Dermis blood vessel endothelial cell (primary cell): ENCODE measurements around the gene GALC. TPM values are rescaled to one million over a fixed set of nuclear protein-coding genes. Genes with fewer than 3 reads are reported as not detected.

Experiments
- DNase-seq: peaks from one replicate; pipeline ENCODE4 v3.0.0; 2010
- total RNA-seq: library from RNA; depleted of rRNA; stranded (reverse); fragments of >200 nt; gene quantifications from 2 replicates; pipeline ENCODE4 v1.2.3, GENCODE V29; 2014

The GALC gene
- total RNA-seq, 1 donor from 2014 or later: 16.8 TPM

DNA sequence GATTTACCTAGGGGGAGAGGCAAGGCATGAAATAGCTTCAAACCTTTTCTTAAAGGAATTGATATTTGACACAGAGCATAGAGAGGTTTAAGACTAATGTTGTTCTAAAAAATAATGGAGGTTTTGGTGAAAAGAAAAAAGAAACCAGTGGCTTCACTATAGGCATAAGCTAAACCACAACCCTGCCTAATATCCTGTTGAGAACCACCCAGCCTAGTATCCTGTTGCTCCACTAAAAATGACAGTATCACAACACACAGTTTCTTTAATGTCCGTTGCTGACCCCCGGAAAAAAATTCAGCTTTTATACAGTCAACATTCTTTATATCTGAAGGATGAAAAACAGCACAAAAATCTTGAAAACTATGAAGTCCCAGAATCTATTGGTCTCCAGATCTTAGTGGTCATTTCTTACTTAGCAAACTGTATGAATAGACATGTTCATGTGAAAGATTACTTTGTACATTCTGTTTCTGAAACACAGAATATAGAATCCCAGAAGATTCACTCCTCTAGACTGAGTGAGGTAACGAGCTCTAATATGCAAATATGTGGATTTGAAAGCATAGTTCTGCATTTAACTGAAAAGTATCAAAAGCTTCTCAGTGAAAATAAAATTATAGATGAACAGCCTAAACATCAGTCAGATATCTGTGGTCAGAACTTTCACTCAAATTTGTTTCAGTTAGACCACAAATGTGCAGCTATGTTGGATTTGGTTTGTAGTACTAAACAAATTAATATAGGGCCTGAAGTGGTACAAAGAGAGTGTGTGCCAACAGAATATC lies 40.5 kb downstream of the GALC start:
- DNase-seq: no peak

DNA sequence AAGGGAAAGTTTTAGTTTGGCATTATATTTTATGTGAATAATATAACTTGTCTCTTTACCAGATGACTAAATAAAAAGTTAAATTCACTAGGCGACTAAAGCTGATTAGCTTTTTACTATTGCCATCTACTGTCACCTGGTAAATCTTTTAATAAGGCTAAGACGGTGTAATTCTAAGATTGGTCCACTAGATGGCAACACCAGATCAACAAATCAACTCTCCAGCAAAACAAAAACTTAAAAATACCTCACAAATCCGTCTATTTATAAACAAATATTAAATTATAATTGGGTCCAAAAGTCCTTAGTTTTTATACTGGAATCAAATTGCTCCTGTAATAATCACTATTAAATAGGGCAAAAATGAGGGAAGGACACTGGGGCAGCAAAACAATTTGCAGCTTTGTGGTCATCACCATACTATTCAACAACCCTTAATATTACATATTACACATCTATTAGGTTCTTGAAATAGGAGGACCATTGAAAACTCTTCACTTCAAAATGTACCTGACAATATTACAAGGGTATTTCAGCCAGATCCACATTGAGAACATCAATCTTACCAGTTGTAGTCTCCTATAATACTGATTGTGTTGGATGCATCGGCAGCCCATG lies 47.9 kb downstream of the GALC start:
- DNase-seq: peak; percentile 80

DNA sequence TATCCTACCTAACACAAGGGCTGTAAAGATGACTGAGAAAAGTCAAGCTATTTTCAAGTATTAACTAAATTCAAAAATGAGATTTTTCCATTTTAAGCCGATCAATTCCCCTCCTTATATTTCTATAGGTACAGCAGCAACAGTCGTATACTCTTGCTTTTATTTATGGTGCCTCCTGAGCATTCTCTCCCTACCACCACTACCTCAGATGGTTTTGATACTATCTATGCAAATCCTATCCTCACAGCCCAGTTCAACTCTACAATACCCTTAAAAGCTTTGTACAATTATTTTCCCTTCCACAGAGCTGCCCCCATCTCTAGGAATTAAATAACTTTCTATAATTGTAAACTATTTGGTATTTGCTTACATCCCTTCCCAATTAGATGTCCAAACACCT lies 52.1 kb downstream of the GALC start:
- no peak for DNase-seq

DNA sequence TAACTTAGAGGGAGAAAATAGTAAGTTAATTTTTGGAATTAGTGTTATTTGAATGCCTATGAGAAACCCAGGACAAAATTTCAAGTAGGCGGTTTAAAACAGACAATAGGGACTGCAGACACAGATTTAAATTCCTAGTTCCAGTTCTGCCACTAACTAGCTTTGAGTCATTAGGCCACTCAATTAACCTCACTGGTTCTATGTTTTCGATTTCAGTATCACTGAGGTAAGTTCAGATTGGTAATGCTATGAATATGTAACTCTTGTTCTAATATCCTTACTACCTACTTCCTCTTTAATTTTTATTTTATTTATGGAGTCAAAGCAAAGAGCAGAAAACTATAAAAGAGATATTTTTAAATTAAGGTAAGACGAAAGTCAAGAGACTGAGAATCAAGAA lies 52.6 kb downstream of the GALC start:
- DNase-seq: no peak

DNA sequence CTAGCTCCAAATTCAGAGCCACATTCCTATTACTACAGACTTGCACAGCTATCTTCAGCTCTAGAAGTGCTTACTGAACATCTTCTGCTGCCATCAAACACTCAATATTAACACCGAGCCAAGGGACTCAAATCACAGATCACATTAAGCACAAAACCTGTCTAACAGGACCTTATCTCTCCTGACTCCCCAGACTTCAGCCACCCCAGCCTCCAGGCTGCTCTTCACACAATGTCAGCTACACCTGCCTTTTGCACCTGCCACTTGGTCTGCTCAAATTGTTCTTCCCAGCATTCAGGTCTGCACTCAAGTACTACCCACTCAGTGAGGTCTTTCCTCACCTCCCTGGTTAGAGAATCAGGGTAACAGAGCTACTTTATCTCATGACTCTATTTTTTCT lies 57.1 kb downstream of the GALC start:
- DNase-seq: no peak

DNA sequence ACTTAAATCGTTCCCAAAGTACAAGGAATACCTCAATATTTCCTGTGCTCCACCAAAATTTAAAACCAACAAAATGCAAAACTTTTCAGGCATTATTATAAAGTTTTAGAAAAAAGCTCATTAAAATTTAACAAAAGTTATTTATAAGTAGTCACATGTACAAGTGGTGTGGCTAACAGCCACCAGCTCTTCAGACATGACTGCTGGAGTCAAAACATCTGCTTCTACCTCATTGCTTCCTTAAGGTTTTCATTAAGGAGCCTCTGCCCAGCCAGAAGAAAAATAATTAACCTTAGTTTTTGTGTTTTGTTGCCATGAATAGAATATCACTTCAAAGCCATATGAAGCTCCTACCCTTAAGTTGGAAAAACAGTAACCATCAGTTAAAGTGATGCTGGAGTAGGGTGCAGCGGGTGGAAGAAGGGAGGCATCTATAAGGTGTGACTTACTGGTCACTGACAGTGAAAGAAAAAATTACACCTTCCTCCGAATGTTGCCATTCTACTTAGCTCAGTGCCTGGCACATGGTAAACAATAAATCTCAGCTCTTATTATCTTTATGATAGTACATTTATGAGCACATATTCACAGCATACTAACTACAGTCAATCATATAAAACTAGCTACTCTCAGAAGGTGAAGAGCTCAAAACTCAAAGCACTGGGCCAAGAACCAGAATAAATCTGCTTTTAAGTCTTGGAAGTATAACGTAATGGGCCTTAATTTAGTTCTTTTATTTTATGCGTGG lies 57.7 kb downstream of the GALC start:
- no peak for DNase-seq

DNA sequence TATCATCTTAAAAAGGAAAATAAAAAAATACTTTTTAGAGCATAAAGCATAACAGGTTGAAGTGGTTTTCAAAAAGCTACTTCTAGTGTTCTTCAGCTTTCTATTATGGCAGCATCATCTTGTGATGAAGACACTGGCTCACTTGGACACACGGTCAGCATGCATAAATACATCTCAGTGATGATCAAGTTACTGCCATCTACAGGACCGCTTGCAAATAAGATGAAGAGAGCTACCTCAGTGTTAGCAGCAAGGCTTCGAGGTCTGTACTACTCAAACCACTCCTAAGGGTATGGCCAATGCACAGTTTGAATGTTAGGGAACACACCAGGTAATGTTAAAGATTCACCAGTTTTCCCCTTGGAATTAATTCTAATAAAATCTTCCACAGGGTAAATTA lies 58.8 kb downstream of the GALC start:
- DNase-seq: peak; percentile 4

DNA sequence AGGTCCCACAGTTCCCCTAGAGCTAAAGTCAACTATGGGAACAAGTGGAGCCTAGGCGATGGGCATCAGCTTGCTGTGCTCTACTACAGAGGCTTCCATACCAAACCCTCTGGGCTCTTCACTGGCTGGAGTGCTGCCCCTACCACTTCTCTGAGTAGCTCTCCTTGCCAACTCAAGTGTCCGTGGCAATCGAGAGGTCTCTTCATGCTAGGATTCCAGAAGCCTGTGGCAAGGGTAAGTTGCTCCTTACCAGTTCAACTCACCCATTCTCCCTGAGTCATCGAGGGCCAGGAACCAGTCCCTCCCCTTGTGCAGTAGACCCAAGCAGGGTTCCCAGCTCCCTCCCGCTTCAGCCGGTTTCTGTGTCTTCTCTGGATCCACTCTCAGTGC lies 76.1 kb downstream of the GALC start:
- DNase-seq: no peak

DNA sequence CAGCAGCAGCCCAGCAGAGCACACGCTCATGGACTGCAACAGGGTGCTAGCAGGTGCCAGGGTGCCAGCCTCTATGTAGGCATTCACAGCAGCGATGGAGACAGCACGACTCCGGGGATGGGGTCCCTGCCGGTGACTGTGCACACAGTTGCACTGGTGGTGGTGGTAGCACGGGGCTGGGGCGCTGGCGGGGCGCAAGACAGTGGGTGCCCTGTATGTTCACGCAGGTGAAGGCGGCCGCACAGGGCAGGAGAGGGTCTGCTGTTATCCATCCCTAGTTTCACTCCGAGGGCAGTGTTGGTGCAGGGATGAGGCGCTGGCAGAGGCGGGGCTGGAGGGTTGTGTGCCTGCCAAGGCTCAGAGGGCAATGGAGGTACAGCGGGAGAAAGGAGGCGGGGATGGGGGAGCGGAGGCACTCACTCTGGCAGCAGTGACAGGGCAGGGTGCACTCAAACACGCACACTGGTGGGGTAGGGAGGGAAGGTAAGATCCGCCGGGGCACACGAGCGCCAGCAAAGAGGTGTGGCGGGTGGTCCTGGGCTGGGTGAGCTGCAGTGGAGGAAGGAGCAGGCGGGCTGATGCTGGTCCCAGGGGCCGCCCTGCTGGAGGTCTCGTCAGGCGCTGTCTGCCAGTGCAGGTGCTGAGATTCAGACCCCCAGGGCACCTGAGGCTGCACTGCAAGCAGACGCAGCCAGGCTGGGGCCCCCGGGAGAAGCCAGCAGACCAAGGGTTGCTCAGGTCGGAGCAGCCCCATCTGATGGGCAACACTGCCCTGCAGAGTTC lies 76.7 kb downstream of the GALC start:
- DNase-seq: no peak

DNA sequence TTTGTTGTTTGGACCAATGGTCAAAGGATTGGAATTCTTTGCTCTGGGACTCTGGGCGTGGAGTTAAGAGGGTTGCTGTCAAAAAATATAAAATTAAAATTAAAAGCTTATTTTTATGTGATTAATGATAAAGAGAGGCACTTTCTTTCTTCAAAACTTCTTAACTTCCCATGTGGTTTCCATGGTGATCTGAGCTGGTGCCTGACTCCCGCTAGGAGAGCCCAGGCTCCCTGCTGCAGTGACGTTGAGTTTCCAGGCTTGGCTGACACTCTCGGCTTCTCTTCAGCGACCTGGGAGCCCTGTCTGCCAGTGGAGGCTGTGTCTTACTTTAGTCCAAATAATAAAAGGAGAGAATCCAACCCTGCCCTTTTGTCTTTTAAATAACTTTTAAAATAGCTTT lies 84.4 kb downstream of the GALC start:
- no peak for DNase-seq

DNA sequence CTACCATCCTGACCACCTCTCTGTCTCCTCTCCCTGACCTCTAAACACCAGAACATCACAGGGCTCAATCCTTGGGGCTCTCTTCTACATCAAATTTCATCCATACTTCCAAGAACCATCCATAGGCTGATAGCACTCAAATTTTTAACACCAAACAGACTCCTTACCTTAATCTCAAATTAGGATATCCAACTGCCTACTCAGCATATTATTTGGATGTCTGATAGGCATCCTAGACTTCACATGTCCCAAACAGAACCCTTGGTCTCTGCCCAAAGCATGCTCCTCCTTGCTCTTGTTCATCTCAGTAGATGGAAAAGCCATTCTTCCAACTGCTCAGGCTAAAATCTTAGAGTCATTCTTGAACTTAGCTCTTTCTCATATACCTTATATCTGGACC lies 91.3 kb downstream of the GALC start:
- no peak for DNase-seq

DNA sequence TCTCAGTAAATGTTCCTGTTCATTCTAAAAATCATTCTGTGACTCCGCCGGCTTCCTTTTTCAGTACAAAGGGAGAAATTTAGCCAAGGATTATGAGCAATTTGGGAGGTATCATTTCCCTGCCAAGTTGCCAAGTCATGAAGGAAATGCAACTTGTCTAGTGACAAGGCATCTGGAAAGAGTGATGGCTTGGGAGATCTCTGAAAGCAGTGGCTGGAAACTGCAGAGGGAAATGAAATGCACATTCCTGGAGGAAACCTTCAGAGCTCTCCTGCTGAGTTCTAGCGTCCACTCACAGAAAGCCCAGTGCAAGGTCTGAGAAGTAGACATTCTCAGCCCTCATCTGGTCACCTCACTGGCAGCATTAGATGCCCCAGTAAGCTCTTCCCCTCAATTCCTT lies 91.7 kb downstream of the GALC start:
- DNase-seq: no peak

DNA sequence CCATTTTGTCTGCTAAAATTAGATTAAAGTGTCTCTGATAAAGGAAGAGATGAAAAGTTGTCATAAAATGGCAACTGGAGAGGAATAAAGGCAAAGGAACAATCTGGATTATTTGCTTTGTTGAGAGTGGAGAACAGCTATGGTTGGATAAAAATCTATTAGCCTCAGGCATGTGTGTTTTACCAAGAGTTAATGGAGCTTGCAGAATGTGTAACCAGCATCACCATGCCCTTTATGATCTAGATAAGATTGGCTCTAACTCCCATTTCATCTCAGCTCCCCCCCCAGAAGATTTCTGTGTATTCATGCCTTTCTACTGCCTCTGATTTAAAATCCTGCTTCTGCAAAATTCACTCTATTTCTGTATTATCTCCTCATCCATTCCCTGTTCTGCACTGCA lies 93.8 kb downstream of the GALC start:
- no peak for DNase-seq

DNA sequence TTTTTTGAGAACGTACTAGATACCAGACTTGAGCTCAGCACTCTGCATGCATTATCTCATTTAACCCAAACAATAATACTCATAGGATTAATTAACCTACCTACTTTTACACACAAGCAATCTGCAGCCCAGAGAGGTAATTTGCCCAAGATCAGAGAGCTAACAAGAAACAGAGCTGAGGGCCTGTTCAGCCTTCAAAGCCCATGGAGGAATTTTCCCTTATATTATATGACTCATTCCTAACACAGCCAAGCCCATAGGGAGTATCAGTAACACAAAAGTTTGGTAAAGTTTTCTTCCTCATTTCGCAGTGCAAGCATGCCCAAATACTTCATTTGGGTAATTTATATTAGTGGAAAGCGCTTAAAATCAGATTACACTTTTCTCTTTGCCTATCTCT lies 94.7 kb downstream of the GALC start:
- no peak for DNase-seq

DNA sequence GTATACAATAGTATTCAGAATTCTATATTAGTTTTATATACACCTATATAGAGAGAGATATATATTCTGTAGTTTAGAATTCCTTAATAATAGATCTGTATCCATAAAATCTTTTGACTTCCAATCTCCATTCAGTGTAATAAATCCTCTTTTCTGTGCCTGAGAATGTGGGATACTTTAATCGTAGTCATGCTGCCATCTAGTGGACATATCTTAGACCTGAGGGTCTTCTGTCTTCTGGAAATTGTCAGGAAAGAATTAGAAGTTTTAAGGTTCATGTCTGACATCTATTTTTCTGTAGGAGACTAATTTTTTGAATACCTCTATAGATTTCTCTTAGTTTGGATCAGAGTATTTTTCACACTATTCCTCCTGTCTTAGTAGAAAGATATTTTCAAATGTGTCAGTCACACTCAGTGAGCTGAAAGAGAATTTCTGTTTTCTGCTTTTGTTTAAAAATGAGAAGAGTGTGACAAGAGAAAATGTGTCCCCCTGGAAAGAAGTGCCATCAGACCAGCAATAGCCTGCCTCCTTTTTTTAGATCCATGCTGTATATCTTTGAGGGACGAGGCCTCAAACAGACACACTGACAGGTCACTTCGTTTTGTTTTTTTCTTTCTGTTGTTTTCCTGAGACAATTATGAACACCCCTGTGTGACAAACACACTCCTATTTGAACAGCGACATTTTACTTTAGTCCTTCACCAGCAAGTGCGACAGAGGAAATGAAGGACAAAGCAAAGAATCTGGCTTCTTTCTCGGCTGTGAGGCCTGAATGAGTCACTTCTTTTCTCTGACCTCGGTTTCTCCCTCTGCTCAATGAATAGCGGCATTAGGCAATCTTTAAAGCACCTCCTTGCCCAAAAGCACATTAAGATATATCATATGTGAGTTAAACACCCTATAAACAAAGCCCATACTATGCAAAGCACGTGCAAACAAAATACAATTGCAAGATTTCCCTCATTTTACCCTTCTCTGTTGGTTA lies 96.3 kb downstream of the GALC start:
- peak; percentile 71 for DNase-seq

DNA sequence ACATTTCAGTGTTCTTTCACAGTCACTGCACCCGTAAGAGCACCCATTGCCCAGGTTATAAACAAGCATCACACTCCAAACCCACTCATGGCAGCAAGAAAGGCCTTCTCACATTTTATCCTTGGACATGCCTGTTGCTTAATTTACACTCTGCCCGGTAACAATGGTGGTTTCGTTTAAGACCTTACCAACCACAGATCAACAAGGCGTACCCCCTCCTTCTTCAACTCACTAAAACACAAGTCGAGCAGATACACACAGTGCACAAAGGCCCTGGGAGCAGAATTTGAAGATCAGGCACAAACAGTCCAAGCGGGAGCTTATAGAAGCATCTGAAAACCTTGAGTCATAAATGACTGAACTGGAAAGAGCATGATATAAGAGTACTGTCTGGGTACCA lies 98.1 kb downstream of the GALC start:
- no peak for DNase-seq

DNA sequence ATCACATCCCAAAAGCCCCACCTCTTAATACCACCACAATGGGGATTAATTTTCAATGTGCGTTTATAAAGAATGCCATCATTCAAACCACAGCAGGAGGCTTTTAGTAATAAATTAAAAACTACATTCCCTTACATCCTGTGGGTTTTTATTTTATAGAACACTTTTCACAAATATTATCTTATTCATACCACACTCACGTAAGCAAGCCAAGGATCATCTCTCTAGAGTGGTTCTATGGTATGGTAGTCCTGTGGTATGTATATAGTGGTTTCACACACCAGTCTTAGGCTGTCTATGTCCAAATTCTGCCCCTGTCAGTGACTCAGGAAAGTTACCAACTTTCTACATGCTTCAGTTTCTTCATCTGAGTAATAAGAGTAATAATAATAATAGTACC lies 100.2 kb downstream of the GALC start:
- DNase-seq: no peak

DNA sequence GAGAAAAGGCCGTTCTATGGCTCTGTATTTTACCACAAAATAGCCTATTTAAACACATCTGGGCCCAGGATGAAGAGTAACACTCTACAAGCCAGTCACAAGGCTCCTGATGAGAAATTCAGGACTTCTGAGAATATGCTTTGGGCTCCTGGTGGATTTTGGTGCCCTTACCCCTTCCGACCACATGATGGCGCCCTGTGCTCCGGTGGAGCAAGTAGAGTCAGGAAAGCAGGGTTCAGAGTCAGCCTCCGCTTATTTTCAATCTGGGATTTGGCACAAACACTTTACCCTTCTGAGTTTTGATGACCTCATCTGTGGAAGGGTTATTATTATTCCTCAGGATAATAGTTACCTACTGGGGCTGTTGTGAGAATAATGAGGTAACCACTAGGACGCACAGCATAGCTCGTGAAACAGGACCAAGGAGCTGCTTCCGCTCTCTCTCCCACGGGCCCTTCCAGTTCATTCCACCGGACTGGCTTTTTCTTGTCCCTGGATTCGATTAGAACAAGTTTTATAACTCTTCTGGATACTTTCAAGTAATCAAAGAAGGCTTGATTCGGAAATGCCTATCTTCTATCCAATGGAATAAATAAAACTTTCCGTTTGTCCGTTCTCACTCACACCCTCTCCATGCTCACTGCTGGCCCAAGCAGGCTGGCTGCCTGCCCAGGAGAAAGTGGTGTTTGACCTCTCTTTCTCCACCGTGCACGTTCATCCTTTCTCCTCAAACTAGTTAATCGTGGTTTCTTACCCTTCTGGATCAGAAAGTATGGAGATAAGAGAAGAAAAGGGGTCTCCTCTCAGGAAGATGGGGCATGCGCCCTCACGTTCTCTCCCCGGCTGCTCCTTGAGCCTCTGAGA lies 104.6 kb downstream of the GALC start:
- DNase-seq: no peak

DNA sequence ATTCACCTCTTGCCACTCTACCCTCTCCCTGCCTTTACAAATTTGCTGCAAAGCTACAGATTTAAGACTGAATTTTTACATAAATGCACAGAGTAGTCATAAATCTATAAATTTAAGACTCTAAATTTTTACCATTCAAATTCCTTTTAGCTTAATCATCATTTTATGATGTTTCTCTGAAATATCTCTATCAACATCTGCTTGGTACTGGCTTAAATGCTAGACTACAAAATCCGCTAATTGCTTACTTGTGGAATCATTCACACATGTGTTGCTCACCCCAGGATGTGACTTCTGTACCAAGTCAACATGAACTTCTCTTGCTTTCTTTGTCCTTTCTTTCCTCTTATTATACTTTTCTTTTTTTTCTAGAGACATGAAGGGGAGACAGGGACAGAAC lies 109.2 kb downstream of the GALC start:
- no peak for DNase-seq
